H9 (cell line): ENCODE data around the gene CDK5R1. TPM values are rescaled to one million over a fixed set of nuclear protein-coding genes. Genes with fewer than 3 reads are reported as not detected.

Experiments used
- DNase-seq: peaks from one replicate; pipeline ENCODE4 v3.0.0-alpha.2; 2017
- H2AFZ ChIP-seq: one replicate; pipeline ENCODE4 v1.6.1; 2013; ENCODE audit warnings: mild to moderate bottlenecking, low read length, control low read depth, moderate library complexity
- H2AK5ac ChIP-seq: 2 replicates; pipeline ENCODE4 v1.6.1; 2013; ENCODE audit warnings: low read length, control low read depth, mixed read lengths; ENCODE audit not compliant: insufficient read length
- H2BK120ac ChIP-seq: one replicate; pipeline ENCODE4 v1.6.1; 2013; ENCODE audit warnings: low read depth, mild to moderate bottlenecking, low read length, control low read depth, inconsistent platforms; ENCODE audit not compliant: poor library complexity, severe bottlenecking
- H2BK12ac ChIP-seq: 2 replicates; pipeline ENCODE4 v1.6.1; 2013; ENCODE audit warnings: low read length, control low read depth, mixed read lengths, low read depth; ENCODE audit not compliant: insufficient read length
- H2BK15ac ChIP-seq: 2 replicates; pipeline ENCODE4 v1.6.1; 2013; ENCODE audit warnings: low read depth, low read length, control low read depth
- H2BK20ac ChIP-seq: one replicate; pipeline ENCODE4 v1.6.1; 2013; ENCODE audit warnings: low read depth, mild to moderate bottlenecking, low read length, control low read depth, inconsistent platforms; ENCODE audit not compliant: poor library complexity, severe bottlenecking
- H2BK5ac ChIP-seq: 2 replicates; pipeline ENCODE4 v1.6.1; 2013; ENCODE audit warnings: low read length, control low read depth, mixed read lengths; ENCODE audit not compliant: insufficient read length
- H3K14ac ChIP-seq: 2 replicates; pipeline ENCODE4 v1.6.1; 2013; ENCODE audit warnings: low read length, control low read depth; ENCODE audit not compliant: insufficient read depth
- H3K18ac ChIP-seq: 2 replicates; pipeline ENCODE4 v1.6.1; 2013; ENCODE audit warnings: low read depth, mild to moderate bottlenecking, mixed read lengths, low read length, control low read depth; ENCODE audit not compliant: insufficient read length
- H3K23ac ChIP-seq: 2 replicates; pipeline ENCODE4 v1.6.1; 2013; ENCODE audit warnings: low read length, control low read depth, mixed read lengths, low read depth; ENCODE audit not compliant: insufficient read length
- H3K23me2 ChIP-seq: 2 replicates; pipeline ENCODE4 v1.6.1; 2013; ENCODE audit warnings: low read depth, mild to moderate bottlenecking, mixed read lengths, low read length, control low read depth; ENCODE audit not compliant: insufficient read length, poor library complexity, severe bottlenecking
- H3K27ac ChIP-seq: 2 replicates; pipeline ENCODE4 v1.5.1; 2013; ENCODE audit warnings: low read length, control low read depth, mixed read lengths, low read depth; ENCODE audit not compliant: insufficient read length
- H3K27me3 ChIP-seq: 2 replicates; pipeline ENCODE4 v1.6.1; 2013; ENCODE audit warnings: low read length, control low read depth, inconsistent platforms; ENCODE audit not compliant: insufficient read depth
- H3K4ac ChIP-seq: 2 replicates; pipeline ENCODE4 v1.6.1; 2013; ENCODE audit warnings: low read depth, mild to moderate bottlenecking, control low read depth, inconsistent platforms, low read length, moderate library complexity
- H3K4me1 ChIP-seq: 2 replicates; pipeline ENCODE4 v1.6.1; 2013; ENCODE audit warnings: low read length, control low read depth, inconsistent platforms; ENCODE audit not compliant: insufficient read depth
- H3K4me2 ChIP-seq: 2 replicates; pipeline ENCODE4 v1.6.1; 2013; ENCODE audit warnings: low read length, control low read depth, mixed read lengths; ENCODE audit not compliant: insufficient read length, insufficient read depth
- H3K56ac ChIP-seq: 2 replicates; pipeline ENCODE4 v1.6.1; 2013; ENCODE audit warnings: low read depth, mild to moderate bottlenecking, mixed read lengths, low read length, control low read depth; ENCODE audit not compliant: insufficient read length
- H3K79me1 ChIP-seq: 2 replicates; pipeline ENCODE4 v1.6.1; 2013; ENCODE audit warnings: low read depth, mild to moderate bottlenecking, moderate library complexity, low read length, control low read depth, inconsistent platforms; ENCODE audit not compliant: insufficient read depth, poor library complexity, severe bottlenecking
- H3K79me2 ChIP-seq: 2 replicates; pipeline ENCODE4 v1.6.1; 2013; ENCODE audit warnings: low read length, control low read depth, inconsistent platforms; ENCODE audit not compliant: insufficient read depth
- H3K9ac ChIP-seq: 2 replicates; pipeline ENCODE4 v1.6.1; 2013; ENCODE audit warnings: low read length, control low read depth, mixed read lengths; ENCODE audit not compliant: insufficient read length; ENCODE audit errors: extremely low read depth
- H3K9me3 ChIP-seq: one replicate; pipeline ENCODE4 v1.6.1; 2013; ENCODE audit warnings: low read depth, low read length, inconsistent platforms; ENCODE audit not compliant: control insufficient read depth
- H3T11ph ChIP-seq: one replicate; pipeline ENCODE4 v1.6.1; 2013; ENCODE audit warnings: mild to moderate bottlenecking, low read length, control low read depth, inconsistent platforms
- H4K20me1 ChIP-seq: one replicate; pipeline ENCODE4 v1.6.1; 2013; ENCODE audit not compliant: control insufficient read depth, insufficient read length, insufficient read depth
- H4K5ac ChIP-seq: 2 replicates; pipeline ENCODE4 v1.6.1; 2013; ENCODE audit warnings: low read depth, mild to moderate bottlenecking, mixed read lengths, low read length, control low read depth; ENCODE audit not compliant: insufficient read length
- H4K8ac ChIP-seq: replicated peaks from 2 replicates; pipeline ENCODE4 v1.6.1; 2013; ENCODE audit warnings: low read length, control low read depth, mixed read lengths, low read depth; ENCODE audit not compliant: insufficient read length
- H4K91ac ChIP-seq: 2 replicates; pipeline ENCODE4 v1.6.1; 2013; ENCODE audit warnings: low read depth, mild to moderate bottlenecking, moderate library complexity, mixed read lengths, low read length, control low read depth; ENCODE audit not compliant: insufficient read length
- H3K27ac Mint-ChIP-seq, 3 experiments: 2 replicates in 2 of 3; 3 replicates in 1 of 3; pipeline ENCODE4 v1.8.0; 2020 to 2021; ENCODE audit warnings: mixed read lengths in 3 of 3, mild to moderate bottlenecking in 1 of 3, moderate library complexity in 1 of 3
- H3K27me3 Mint-ChIP-seq: 2 replicates; pipeline ENCODE4 v1.8.0; 2021; ENCODE audit warnings: low read depth, mild to moderate bottlenecking, moderate library complexity, mixed read lengths
- H3K36me3 Mint-ChIP-seq, 3 experiments: 2 replicates in 2 of 3; 3 replicates in 1 of 3; pipeline ENCODE4 v1.8.0; 2020 to 2021; ENCODE audit warnings: low read depth in 3 of 3, mixed read lengths in 3 of 3; ENCODE audit not compliant: insufficient read depth in 1 of 3
- H3K4me1 Mint-ChIP-seq, 2 experiments: 2 replicates each; pipeline ENCODE4 v1.8.0; 2020; ENCODE audit warnings: mixed read lengths in 2 of 2
- H3K4me3 Mint-ChIP-seq, 2 experiments: 2 replicates in 1 of 2; 3 replicates in 1 of 2; pipeline ENCODE4 v1.8.0; 2020 to 2021; ENCODE audit warnings: mild to moderate bottlenecking in 2 of 2, mixed read lengths in 2 of 2, moderate library complexity in 1 of 2
- H3K9me3 Mint-ChIP-seq, 2 experiments: 2 replicates in 1 of 2; 3 replicates in 1 of 2; pipeline ENCODE4 v1.8.0; 2020; ENCODE audit warnings: mild to moderate bottlenecking in 2 of 2, mixed read lengths in 2 of 2, moderate library complexity in 1 of 2
- CTCF ChIP-seq: fragments of 200-600 bp; sonication (generic); conservative IDR thresholded peaks from 3 replicates; pipeline ENCODE4 v1.8.0; 2021; ENCODE audit warnings: antibody characterized with exemption, mild to moderate bottlenecking
- WGBS: extraction: QIAGEN DNeasy Blood & Tissue Kit; methylation state at CpG from one replicate; pipeline ENCODE4 v1.1.7; 2013; ENCODE audit warnings: missing lambda C conversion rate, low lambda C conversion rate, mixed read lengths; ENCODE audit not compliant: insufficient read length; ENCODE audit errors: extremely low coverage; 5-methylcytosine and 5-hydroxymethylcytosine counted together
- total RNA-seq: library from RNA; stranded (reverse); gene quantifications from 2 replicates; pipeline ENCODE4 v1.2.1, GENCODE V29; 2021

Gene CDK5R1
- total RNA-seq, 1 experiment from 2014 or later, result 11.4 TPM

GRCh38 chr17:32497431-32498205, 10.8 kb downstream of the CDK5R1 start:
- Histone ChIP-seq H4K91ac (no peak overlapping the region), H4K8ac (no peak overlapping the region), H4K5ac (no peak overlapping the region), H3K27ac (no peak overlapping the region), H3K4me2 (no peak overlapping the region), H2BK120ac (no peak overlapping the region), H2AK5ac (no peak overlapping the region), H3K18ac (no peak overlapping the region), H2BK20ac (no peak overlapping the region), H3K56ac (no peak overlapping the region), H2BK5ac (no peak overlapping the region), H3K9ac (no peak overlapping the region), H3K4ac (no peak overlapping the region), H3K23me2 (no peaks in the 10 kb centered on the region), H4K20me1 (no peaks in the 10 kb centered on the region), H3K14ac (no peak overlapping the region), H3K27me3 (no peaks in the 10 kb centered on the region), H3K4me1 (no peaks in the 10 kb centered on the region), H3K79me1 (no peaks in the 10 kb centered on the region), H2BK15ac (no peak overlapping the region), H3K9me3 (no peaks in the 10 kb centered on the region), H3K79me2 (no peaks in the 10 kb centered on the region), H3K23ac (no peak overlapping the region), H2BK12ac (no peak overlapping the region), H2AFZ (no peak overlapping the region), H3T11ph (no peak overlapping the region)
- Mint-ChIP-seq H3K4me3 (peak overlapping the region in 1 of 2 experiments; percentile 52; a peak in 1 of 5 replicates), H3K9me3 (no peaks in the 10 kb centered on the region), H3K27ac (peak overlapping the region in 2 of 3 experiments; percentile 22 to 25; a peak in 3 of 7 replicates), H3K27me3 (no peaks in the 10 kb centered on the region), H3K4me1 (peaks cover 18 to 19% of the 10 kb centered on the region in 2 experiments), H3K36me3 (peaks cover 0 to 5% (median 3%) of the 10 kb centered on the region in 3 experiments; a peak in 4 of 7 replicates)
- no CpG with 5 or more reads among the region's 18 CpGs for WGBS
- peak; percentile 25; the same call in 1 of the 3 replicates for TF ChIP-seq CTCF
- peak; percentile 60 for DNase-seq
